Stimulated activated effector memory CD8-positive, alpha-beta T cell treated with anti-CD3 and anti-CD28 coated beads, Interleukin-12 subunit alpha, Interleukin-12 subunit beta, amount 100 ng/mL, for 72 hours (primary cell): Measurements from ENCODE around the gene CATSPERB.
"Not testable (repeated sequence)": the region's sequence is repeated elsewhere in the genome, so short reads cannot be mapped to it uniquely, and the experiment has no call there.

Experiments used
- ATAC-seq: fragments of 150-1000 bp; cut with Tn5 transposase; 2 replicates; pipeline ENCODE4 v1.10.0; 2021
- DNase-seq, 2 donors: peaks; one replicate each; pipeline ENCODE4 v3.0.0; 2021 to 2022; ENCODE audit warnings: low spot score in 2 of 2
- H3K27ac Mint-ChIP-seq: one replicate; pipeline ENCODE4 v1.8.0; 2022; ENCODE audit warnings: mild to moderate bottlenecking, mixed read lengths
- H3K36me3 Mint-ChIP-seq: one replicate; pipeline ENCODE4 v1.8.0; 2022; ENCODE audit warnings: mild to moderate bottlenecking, mixed read lengths
- H3K4me1 Mint-ChIP-seq: one replicate; pipeline ENCODE4 v1.8.0; 2022; ENCODE audit warnings: mixed read lengths
- H3K4me3 Mint-ChIP-seq: one replicate; pipeline ENCODE4 v1.8.0; 2022; ENCODE audit warnings: mild to moderate bottlenecking, mixed read lengths
- H3K9me3 Mint-ChIP-seq: one replicate; pipeline ENCODE4 v1.8.0; 2022; ENCODE audit warnings: mixed read lengths

CATSPERB gene

DNA sequence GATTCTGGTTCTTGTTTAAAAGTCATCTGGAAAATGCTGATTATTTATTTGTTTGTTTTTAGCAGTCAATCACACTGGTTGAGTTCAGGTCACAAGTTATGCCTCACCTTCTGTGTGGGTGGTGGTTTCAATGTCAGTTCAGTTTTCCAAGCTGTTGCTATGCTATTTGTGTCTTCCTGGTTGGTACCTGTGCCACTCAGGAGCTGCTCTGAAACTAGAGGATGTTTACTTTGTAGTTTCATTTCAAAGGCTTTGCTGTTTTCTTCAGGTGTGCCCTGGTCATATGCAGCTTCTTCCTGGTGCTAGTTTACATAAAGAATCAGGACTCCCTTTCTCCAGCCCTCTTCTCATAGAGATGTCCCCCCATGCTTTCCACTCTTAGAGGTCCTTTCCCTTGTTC is 146.0 kb downstream of the CATSPERB start:
- no peak for ATAC-seq

DNA sequence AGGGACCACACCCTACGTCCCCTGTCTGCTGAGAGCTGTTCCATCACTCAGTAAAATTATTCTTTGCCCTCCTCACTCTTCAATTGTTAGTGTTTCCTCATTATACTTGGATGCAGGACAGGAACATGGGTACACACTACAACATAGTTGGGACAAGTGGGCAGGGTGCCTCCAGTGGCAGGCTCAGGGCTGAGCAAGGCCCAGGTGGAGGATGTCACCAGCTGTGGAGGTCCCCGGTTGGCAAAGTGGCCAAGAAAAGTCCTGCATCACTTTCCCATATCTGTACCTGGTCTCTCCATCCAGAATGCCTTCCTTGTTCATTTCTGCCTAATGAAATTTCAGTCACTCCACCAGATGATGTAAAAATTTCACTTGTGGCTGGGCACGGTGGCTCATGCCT is 149.1 kb downstream of the CATSPERB start:
- no peak overlapping the region for H3K27ac Mint-ChIP-seq
- peaks cover 12% of the 10 kb centered on the region for H3K9me3 Mint-ChIP-seq
- no peak overlapping the region for H3K4me3 Mint-ChIP-seq
- ATAC-seq (no peak), DNase-seq (no peak)
- no peaks in the 10 kb centered on the region for H3K4me1 Mint-ChIP-seq
- H3K36me3 Mint-ChIP-seq: no peaks in the 10 kb centered on the region

More for the DNA sequence above, 146.0 kb downstream of the CATSPERB start:
- no peaks in the 10 kb centered on the region for H3K36me3 Mint-ChIP-seq
- DNase-seq: no peak
- H3K9me3 Mint-ChIP-seq: peaks cover 12% of the 10 kb centered on the region
- no peaks in the 10 kb centered on the region for H3K4me1 Mint-ChIP-seq
- H3K4me3 Mint-ChIP-seq: no peak overlapping the region
- no peak overlapping the region for H3K27ac Mint-ChIP-seq

DNA sequence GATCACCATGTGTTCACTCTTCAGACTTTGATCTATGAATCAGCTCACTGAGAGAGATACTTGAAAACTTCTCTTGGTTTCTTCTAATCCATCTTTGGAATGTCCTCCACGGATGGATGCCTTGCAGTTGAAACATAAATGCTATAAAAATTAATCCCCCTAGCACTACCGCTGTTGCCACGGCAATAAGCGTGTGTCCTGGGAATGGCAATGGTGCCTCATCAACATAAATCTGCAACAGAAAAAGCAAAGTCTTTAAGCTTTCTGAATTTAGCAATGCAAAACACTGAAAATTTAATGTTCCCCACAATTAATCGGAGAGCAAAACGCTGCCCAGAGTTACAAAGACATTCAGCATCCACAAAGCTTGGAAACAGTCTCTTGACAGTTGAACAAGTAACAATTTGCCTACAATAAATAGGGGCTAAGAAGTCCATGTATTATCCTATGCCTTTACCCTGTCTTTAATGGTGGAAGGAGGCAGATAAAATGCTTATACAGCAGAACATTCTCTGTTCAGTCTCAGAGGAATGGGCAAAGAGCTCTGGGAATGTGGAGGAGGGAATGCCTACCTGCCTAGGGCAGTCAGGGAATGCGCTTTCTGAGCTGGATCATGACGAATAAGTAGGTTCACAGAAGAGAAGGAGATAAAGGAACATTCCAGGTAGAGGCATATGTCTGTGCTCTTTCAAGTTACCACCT is 150.9 kb downstream of the CATSPERB start:
- Mint-ChIP-seq H3K4me1 (no peaks in the 10 kb centered on the region), H3K4me3 (no peak overlapping the region), H3K36me3 (no peaks in the 10 kb centered on the region), H3K9me3 (peaks cover 9% of the 10 kb centered on the region), H3K27ac (no peak overlapping the region)
- DNase-seq (no peak), ATAC-seq (no peak)

DNA sequence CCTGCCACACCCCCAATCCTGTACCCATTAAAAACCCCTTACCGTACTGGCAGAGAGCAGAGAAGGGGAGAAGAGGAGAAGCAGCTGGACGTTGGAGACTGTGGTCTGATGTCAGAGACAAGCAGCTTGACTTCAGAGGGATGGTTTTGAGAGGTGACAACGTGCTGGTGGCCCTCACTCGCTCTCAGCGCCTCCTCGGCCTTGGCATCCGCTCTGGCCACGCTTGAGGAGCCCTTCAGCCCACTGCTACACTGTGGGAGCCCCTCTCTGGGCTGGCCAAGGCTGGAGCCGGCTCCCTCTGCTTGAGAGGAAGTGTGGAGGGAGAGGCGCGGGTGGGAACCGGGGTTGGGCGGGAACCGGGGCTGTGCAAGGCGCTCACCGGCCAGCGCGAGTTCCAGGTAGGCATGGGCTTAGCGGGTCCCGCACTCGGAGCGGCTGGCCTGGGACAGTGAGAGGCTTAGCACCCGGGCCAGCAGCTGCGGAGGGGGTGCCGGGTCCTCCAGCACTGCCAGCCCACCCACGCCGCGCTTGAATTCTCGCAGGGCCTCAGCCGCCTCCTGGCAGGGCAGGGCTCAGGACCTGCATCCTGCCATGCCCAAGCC is 154.2 kb downstream of the CATSPERB start:
- no peaks in the 10 kb centered on the region for H3K9me3 Mint-ChIP-seq
- no peak overlapping the region for H3K4me3 Mint-ChIP-seq
- DNase-seq (no peak), ATAC-seq (no peak)
- no peaks in the 10 kb centered on the region for H3K36me3 Mint-ChIP-seq
- no peak overlapping the region for H3K27ac Mint-ChIP-seq
- peaks cover 18% of the 10 kb centered on the region for H3K4me1 Mint-ChIP-seq

DNA sequence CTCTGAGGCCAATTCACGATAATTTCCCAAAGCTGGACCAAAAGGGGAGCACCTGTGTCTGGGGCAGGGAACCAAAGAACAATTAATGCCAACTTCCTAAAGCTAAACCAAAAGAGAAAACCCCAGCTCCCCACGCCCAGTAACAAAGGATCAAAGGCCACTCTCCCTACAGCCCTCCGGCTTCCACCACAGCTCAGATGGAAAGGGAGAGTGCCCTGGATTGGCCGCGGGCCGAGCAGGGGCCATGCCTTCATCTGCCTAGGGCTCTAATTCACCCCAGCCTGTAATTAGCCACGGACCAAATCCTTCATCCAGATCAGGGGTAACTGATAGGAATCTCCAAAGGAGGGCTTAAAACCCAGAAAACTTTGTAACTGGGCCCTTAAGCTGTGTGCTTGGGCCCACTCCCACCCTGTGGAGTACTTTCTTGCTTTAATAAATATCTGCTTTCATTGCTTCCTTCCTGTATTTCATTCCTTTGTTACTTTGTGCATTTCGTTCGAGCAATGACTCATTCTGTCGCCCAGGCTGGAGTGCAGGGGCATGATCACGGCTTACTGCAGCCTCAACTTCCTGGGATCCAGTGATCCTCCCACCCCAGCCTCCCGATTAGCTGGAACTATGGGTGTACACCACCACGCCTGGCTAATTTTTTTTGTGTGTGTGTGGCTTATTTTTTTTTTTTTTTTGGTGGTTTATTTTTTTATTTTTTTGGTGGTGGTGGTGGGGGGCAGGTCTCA is 156.2 kb downstream of the CATSPERB start:
- no peaks in the 10 kb centered on the region for H3K36me3 Mint-ChIP-seq
- H3K4me3 Mint-ChIP-seq: no peak overlapping the region
- no peaks in the 10 kb centered on the region for H3K9me3 Mint-ChIP-seq
- ATAC-seq (no peak), DNase-seq (no peak)
- peaks cover 18% of the 10 kb centered on the region for H3K4me1 Mint-ChIP-seq
- H3K27ac Mint-ChIP-seq: no peak overlapping the region

DNA sequence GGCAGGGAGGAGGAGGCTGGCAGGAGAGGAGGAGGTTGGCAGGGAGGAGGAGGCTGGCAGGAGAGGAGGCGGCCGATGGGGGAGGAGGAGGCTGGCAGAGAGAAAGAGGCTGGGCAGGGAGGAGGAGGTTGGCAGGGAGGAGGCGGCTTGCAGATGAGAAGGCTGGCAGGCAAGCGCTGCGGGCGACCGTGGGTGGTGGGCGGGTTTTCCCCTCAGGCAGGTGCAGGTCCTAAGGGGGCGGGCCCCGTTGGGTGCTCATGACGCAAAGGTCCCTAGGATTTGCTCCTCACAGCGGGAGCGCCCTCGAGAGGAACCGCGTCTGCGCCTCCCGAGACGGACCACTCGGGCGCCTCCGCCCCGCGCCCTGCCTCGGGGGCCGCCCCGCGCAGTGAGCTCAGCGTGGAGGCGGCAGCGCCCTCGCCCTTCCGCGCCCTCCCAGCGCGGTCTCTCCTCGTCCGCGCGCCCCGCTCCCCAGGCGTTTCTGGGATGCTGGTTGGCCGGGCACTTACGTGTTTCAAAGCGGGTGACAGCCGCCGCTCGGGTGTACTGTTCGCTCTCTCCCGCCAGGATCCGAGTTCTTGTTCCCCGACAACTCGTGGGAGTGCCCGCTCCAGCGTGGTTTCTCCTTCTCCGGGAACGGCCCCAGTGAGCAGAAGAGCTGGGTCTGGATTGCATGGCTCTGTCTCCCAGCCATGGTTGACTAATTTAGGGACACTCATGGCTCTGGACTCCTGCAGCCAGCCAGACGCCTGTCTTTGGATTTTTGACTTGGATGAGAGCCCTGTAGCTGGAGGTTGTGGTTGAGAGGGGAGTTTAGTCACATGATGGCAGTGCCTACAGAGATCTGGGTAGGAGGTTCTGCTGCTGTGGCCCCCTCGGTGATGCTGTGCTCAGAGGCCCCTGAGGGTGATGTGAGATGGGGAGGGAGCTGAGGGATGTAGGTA is 157.7 kb downstream of the CATSPERB start:
- DNase-seq (peak; percentile 54 to 82), ATAC-seq (peak; percentile 93)
- peaks cover 18% of the 10 kb centered on the region for H3K4me1 Mint-ChIP-seq
- no peaks in the 10 kb centered on the region for H3K36me3 Mint-ChIP-seq
- peak overlapping the region; percentile 76 for H3K4me3 Mint-ChIP-seq
- no peaks in the 10 kb centered on the region for H3K9me3 Mint-ChIP-seq
- H3K27ac Mint-ChIP-seq: peak overlapping the region; percentile 46

DNA sequence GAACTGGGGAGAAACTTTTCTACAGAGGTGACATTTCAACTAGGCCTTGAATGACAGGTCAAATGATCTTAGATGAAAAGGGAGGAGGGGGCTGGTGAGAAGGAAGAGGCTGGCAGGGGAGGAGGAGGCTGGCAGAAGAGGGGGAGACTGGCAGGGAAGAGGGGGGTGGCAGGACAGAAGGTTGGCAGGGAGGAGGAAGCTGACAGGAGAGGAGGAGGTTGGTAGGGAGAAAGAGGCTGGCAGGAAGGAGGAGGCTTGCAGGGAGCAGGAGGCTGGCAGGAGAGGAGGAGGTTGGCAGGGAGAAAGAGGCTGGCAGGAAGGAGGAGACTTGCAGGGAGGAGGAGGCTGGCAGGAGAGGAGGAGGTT is 158.4 kb downstream of the CATSPERB start:
- H3K4me1 Mint-ChIP-seq: peaks cover 18% of the 10 kb centered on the region
- H3K9me3 Mint-ChIP-seq: no peaks in the 10 kb centered on the region
- peak overlapping the region; percentile 76 for H3K4me3 Mint-ChIP-seq
- no peaks in the 10 kb centered on the region for H3K36me3 Mint-ChIP-seq
- DNase-seq: no peak
- H3K27ac Mint-ChIP-seq: peak overlapping the region; percentile 46
- ATAC-seq: no peak

DNA sequence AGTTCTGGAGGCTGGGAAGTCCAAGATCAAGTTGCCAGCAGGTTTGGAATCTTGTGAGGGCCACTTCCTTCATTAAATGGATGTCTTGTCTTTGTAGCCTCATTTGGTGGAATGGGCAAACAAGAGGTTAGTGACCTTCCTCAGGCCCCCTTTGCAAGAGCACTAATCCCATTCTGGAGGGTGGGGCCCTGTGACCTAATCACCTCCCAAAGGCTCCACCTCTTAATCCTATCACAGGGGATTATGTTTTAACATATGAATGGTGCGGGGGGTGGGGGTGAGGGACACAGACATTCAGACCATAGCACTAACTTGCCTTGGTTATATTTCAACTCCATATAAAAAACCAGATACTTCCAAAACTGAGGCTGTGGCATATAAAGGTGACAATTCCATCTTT is 161.9 kb downstream of the CATSPERB start:
- H3K36me3 Mint-ChIP-seq: no peaks in the 10 kb centered on the region
- no peaks in the 10 kb centered on the region for H3K9me3 Mint-ChIP-seq
- ATAC-seq (no peak), DNase-seq (no peak)
- no peak overlapping the region for H3K4me3 Mint-ChIP-seq
- H3K4me1 Mint-ChIP-seq: peaks cover 18% of the 10 kb centered on the region
- H3K27ac Mint-ChIP-seq: no peak overlapping the region

DNA sequence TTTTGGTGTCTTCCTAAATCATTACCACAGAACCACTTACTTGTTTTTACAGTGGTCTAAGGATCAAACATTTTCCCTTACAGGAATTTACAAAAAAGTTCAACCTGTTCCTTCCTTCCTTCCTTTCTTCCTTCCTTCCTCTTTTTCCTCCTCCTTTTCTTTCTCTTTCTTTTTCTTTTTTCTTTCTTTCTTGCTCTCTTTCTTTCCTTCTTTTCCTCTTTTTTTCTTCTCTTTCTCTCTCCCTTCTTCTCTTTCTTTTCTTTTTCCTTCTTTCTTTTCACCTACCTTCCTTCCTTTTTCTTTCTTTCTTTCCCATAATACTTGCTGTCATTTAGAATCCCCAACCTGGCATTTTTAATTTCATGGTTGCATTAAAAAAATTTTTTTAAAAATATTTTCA is 162.6 kb downstream of the CATSPERB start:
- no peak for DNase-seq
- no peaks in the 10 kb centered on the region for H3K36me3 Mint-ChIP-seq
- no peak for ATAC-seq
- peaks cover 13% of the 10 kb centered on the region for H3K4me1 Mint-ChIP-seq
- no peak overlapping the region for H3K27ac Mint-ChIP-seq
- H3K9me3 Mint-ChIP-seq: no peaks in the 10 kb centered on the region
- no peak overlapping the region for H3K4me3 Mint-ChIP-seq

DNA sequence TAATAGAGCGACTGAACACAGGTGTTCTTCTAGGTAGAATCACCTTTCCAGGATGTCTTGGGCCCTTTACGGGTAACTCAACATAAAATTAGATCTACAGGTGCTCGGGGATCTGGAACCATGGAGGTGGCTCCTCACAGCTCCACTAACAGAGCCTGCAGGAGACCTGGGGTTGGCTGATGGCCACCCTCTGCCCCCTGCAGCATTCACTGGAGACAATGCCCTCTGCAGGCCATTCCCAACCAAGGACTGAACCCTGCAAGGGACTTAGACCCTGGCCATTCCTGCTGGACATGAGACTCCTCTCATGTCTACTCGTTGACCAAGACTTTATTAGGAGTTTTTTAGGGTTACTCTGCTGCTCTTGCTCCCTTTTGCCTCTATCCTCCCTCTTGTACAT is 163.3 kb downstream of the CATSPERB start:
- DNase-seq (no peak), ATAC-seq (no peak)
- peaks cover 6% of the 10 kb centered on the region for H3K4me1 Mint-ChIP-seq
- H3K36me3 Mint-ChIP-seq: no peaks in the 10 kb centered on the region
- H3K4me3 Mint-ChIP-seq: no peak overlapping the region
- H3K27ac Mint-ChIP-seq: no peak overlapping the region
- no peaks in the 10 kb centered on the region for H3K9me3 Mint-ChIP-seq

DNA sequence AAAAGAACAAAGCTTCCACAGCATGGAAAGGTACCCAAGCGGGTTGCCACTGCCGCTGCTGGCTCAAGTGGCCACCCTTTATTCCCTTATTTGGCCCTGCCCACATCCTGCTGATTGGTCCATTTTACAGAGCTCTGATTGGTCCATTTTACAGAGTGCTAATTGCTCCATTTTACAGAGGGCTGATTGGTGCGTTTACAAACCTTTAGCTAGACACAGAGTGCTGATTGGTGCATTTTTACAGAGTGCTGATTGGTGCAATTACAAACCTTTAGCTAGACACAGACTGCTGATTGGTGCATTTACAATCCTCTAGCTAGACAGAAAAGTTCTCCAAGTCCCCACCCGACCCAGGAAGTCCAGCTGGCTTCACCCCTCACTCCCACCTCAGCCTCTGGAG is 164.1 kb downstream of the CATSPERB start:
- H3K27ac Mint-ChIP-seq, ATAC-seq, H3K9me3 Mint-ChIP-seq, H3K36me3 Mint-ChIP-seq, H3K4me3 Mint-ChIP-seq, DNase-seq, H3K4me1 Mint-ChIP-seq: not testable (repeated sequence)

DNA sequence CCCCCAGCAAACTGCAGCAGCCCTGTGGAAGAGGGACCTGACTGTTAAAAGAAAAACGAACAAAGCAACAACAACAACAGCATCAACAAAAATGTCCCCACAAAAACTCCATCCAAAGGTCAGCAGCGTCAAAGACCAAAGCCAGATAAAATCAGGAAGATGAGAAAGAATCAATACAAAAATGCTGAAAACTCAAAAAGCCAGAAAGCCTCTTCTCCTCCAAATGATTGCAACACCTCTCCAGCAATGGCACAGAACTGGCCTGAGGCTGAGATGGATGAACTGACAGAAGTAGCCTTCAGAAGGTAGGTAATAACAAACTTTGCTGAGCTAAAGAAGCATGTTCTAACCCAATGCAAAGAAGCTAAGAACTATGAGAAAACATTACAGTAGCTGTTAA is 176.4 kb downstream of the CATSPERB start:
- no peak overlapping the region for H3K27ac Mint-ChIP-seq
- no peak for DNase-seq
- no peak overlapping the region for H3K4me3 Mint-ChIP-seq
- no peak for ATAC-seq
- H3K36me3 Mint-ChIP-seq: no peaks in the 10 kb centered on the region
- no peaks in the 10 kb centered on the region for H3K4me1 Mint-ChIP-seq
- H3K9me3 Mint-ChIP-seq: peaks cover 5% of the 10 kb centered on the region

DNA sequence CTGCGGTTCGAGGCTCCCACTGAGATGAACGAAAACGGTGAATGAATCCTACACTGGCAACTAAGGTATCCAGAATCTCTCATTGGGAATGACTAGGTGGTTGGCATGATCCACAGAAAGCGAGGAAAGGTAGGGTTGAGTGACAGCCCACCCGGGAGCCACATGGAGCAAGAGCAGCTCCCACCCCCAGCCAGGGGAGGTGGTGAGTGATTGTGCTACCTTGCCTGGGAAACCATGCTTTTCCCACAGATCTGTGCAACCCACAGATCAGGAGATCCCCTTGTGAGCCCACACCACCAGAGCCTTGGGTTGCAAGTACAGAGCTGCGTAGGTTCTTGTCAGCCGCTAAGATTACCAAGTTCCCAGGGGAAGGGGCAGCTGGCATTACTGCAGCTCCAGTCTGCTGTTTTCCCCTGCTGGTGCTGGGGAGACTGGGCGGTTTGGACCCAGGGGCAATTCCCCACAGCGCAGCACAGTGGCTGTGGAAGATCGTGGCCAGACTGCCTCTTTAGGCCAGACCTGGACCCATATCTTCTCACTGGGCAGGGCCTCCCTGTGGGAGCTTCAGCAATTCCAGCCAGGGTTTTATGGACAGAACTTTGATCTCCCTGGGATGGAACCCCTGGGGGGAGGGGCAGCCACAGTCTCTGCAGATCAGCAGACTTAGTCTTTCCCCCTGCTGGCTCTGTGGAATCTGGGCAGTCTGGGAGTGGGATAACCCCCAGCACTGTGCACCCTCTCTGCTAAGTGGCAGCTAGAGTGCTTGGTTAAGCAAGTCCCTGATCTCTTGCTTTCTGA is 177.2 kb downstream of the CATSPERB start:
- H3K4me3 Mint-ChIP-seq: no peak overlapping the region
- no peak for DNase-seq
- H3K27ac Mint-ChIP-seq: no peak overlapping the region
- ATAC-seq: no peak
- H3K9me3 Mint-ChIP-seq: peaks cover 5% of the 10 kb centered on the region
- H3K36me3 Mint-ChIP-seq: no peaks in the 10 kb centered on the region
- H3K4me1 Mint-ChIP-seq: no peaks in the 10 kb centered on the region

DNA sequence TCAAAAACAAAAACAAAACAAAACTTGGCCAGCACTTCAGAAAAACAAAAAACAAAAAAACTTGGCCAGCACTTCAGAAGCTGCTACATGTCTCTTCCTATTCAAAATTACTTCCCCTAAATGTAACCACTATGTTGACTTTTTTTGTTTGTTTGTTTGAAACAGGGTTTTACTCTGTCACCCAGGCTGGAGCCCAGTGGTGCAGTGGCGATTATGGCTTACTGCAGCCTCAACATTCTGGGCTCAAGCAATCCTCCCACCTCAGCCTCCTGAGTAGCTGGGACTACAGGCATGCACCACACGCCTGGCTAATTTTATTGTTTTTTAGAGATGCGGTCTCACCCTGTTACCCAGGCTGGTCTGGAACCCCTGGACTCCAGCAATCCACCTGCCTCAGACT is 183.8 kb downstream of the CATSPERB start:
- no peak overlapping the region for H3K27ac Mint-ChIP-seq
- no peak overlapping the region for H3K4me3 Mint-ChIP-seq
- DNase-seq (no peak), ATAC-seq (no peak)
- peaks cover 3% of the 10 kb centered on the region for H3K9me3 Mint-ChIP-seq
- no peaks in the 10 kb centered on the region for H3K4me1 Mint-ChIP-seq
- no peaks in the 10 kb centered on the region for H3K36me3 Mint-ChIP-seq
